ENCODE results near the gene SKIC2. TPM values are rescaled to one million over a fixed set of nuclear protein-coding genes. Genes with fewer than 3 reads are reported as not detected.
A peak's percentile ranks its signal among the peaks of the same experiment; 100 is the strongest.

The SKIC2 gene
- total RNA-seq, 1 donor from 2014 or later: 61.2 TPM

GRCh38 chr6:31969712-31970603 lies 11.0 kb downstream of the SKIC2 start:
- TF ChIP-seq, protein P1, sequence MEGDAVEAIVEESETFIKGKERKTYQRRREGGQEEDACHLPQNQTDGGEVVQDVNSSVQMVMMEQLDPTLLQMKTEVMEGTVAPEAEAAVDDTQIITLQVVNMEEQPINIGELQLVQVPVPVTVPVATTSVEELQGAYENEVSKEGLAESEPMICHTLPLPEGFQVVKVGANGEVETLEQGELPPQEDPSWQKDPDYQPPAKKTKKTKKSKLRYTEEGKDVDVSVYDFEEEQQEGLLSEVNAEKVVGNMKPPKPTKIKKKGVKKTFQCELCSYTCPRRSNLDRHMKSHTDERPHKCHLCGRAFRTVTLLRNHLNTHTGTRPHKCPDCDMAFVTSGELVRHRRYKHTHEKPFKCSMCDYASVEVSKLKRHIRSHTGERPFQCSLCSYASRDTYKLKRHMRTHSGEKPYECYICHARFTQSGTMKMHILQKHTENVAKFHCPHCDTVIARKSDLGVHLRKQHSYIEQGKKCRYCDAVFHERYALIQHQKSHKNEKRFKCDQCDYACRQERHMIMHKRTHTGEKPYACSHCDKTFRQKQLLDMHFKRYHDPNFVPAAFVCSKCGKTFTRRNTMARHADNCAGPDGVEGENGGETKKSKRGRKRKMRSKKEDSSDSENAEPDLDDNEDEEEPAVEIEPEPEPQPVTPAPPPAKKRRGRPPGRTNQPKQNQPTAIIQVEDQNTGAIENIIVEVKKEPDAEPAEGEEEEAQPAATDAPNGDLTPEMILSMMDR (IDR thresholded peaks at IDR 0.05): no peak
- peak overlapping the region; percentile 100 for H3K27ac Mint-ChIP-seq (ENCODE audit: unreplicated experiment)
- peak; percentile 44 for DNase-seq (ENCODE audit: low spot score)
- peaks cover 36% of the 10 kb centered on the region for H3K4me1 Mint-ChIP-seq (ENCODE audit: low read depth)
- H3K4me3 Mint-ChIP-seq (ENCODE audit: unreplicated experiment): peak overlapping the region; percentile 96
- H3K27me3 Mint-ChIP-seq (ENCODE audit: low read depth): no peaks in the 10 kb centered on the region
- H3K36me3 Mint-ChIP-seq (ENCODE audit: low read depth): peaks cover 18% of the 10 kb centered on the region
- H3K9me3 Mint-ChIP-seq (ENCODE audit: low read depth): no peaks in the 10 kb centered on the region

DNA sequence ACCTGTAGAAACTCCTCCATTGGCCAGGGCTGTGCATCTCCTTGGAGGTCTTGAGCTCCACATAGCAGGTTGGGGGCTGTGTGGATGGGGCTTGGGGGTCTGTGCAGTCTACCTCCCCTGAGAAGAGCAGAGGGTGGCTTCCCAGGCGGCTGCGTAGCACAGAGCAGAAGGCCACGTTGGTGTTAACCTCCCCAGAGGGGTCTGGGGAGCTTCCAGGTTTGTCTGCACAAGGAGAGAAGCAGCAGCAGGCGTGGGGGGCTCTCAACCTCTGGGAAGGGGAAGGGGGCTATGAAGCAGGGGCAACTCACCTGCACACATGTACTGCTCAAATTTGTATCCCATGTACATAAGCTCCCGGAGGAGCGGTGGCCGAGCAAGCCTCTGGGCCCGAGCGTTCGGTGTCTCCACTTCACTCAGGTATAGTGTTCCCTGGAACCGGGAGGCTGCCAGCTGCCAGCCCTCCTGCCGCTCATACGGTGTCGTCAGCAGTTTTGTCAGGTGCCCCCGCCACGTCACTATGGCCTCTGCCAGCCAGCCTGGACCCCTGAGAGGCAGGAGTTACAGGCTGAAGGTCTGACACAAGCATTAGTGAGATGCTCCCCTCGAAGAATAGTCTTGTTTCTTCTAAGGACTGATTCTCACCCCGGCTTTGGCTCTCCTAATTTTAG lies 11.8 kb downstream of the SKIC2 start:
- DNase-seq (ENCODE audit: low spot score): peak; percentile 86
- Mint-ChIP-seq H3K27me3 (ENCODE audit: low read depth) (no peaks in the 10 kb centered on the region), H3K27ac (ENCODE audit: unreplicated experiment) (peak overlapping the region; percentile 100), H3K36me3 (ENCODE audit: low read depth) (peaks cover 18% of the 10 kb centered on the region), H3K4me1 (ENCODE audit: low read depth) (peaks cover 36% of the 10 kb centered on the region), H3K4me3 (ENCODE audit: unreplicated experiment) (peak overlapping the region; percentile 96), H3K9me3 (ENCODE audit: low read depth) (no peaks in the 10 kb centered on the region)
- TF ChIP-seq, protein P1 (IDR thresholded peaks at IDR 0.05): no peak

DNA sequence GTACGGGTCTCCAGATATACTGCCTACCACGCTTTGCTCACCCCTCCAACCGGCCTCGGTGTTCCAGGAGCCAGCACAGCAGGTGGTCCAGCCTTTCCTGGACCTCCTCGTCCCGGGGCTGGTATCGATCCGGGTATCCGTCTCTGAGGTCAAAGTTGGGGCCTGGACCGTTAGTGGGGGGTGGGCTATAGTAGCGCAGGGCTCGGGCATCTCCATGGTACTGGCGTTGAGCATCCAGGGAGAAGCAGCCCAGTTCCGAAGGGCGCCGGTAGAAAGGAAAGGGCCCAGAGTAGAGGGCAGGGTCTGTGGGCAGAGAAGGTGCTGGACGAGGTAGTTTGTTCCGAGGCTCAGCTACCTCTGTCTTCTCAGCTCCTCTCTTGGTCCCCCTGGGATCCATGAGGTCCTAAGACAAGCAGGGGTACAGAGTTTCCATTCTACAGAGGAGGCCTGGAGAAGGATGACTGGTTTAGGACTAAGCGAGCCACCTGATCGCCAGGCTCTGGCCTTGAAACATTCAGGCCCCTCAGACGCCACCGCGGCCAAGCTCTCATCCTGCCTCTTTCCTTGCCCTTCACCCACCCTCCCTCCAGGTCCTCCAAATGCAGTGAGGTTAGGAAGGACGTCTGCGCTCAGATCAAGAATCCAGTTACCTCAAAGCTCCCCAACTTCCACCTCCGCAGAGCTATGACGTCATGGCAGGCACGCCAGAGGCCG lies 12.5 kb downstream of the SKIC2 start:
- Mint-ChIP-seq H3K4me3 (ENCODE audit: unreplicated experiment) (peak overlapping the region; percentile 96), H3K9me3 (ENCODE audit: low read depth) (no peaks in the 10 kb centered on the region), H3K36me3 (ENCODE audit: low read depth) (peaks cover 16% of the 10 kb centered on the region), H3K27ac (ENCODE audit: unreplicated experiment) (peak overlapping the region; percentile 100), H3K4me1 (ENCODE audit: low read depth) (peaks cover 36% of the 10 kb centered on the region), H3K27me3 (ENCODE audit: low read depth) (no peaks in the 10 kb centered on the region)
- TF ChIP-seq, protein P1 (IDR thresholded peaks at IDR 0.05): no peak
- peak; percentile 93 for DNase-seq (ENCODE audit: low spot score)

GRCh38 chr6:31971993-31972708 lies 13.2 kb downstream of the SKIC2 start, which contains the start of gene DXO:
TSS of gene DXO (minus strand) at chr6:31972138. CDS start at chr6:31971675, 463 bp downstream.
- H3K4me1 Mint-ChIP-seq (ENCODE audit: low read depth): peaks cover 36% of the 10 kb centered on the region

More at GRCh38 chr6:31971993-31972708, 13.2 kb downstream of the SKIC2 start, which contains the start of gene DXO:
- H3K9me3 Mint-ChIP-seq (ENCODE audit: low read depth): no peaks in the 10 kb centered on the region
- H3K27ac Mint-ChIP-seq (ENCODE audit: unreplicated experiment): peak within 1 kb of the TSS; percentile 100
- no peaks in the 10 kb centered on the region for H3K27me3 Mint-ChIP-seq (ENCODE audit: low read depth)
- peak; percentile 99 for DNase-seq (ENCODE audit: low spot score)
- TF ChIP-seq, protein P1 (IDR thresholded peaks at IDR 0.05): no peak
- peak within 1 kb of the TSS; percentile 96 for H3K4me3 Mint-ChIP-seq (ENCODE audit: unreplicated experiment)
- peaks cover 16% of the 10 kb centered on the region for H3K36me3 Mint-ChIP-seq (ENCODE audit: low read depth)

Measured in chondrocyte (in vitro differentiated cells).